K562 (cell line): ENCODE data around the gene HSPB7. TPM values are rescaled to one million over a fixed set of nuclear protein-coding genes. Genes with fewer than 3 reads are reported as not detected.

Experiments
- ZBTB40 ChIP-seq, 2 experiments: fragments of 450-650 bp in 1 of 2; sonication (generic) in 1 of 2; formaldehyde crosslinking in 1 of 2; IDR thresholded peaks; 2 replicates each; pipeline versions ENCODE4 v1.7.1 to v1.9.0; 2016 to 2022; ENCODE audit warnings: inconsistent platforms in 1 of 2, mild to moderate bottlenecking in 1 of 2, missing genetic modification reagents in 1 of 2
- ZNF398 ChIP-seq: fragments of 250-450 bp; sonication (Bioruptor Pico); IDR thresholded peaks from 2 replicates; pipeline ENCODE4 v1.8.0; 2021; ENCODE audit warnings: moderate library complexity, mild to moderate bottlenecking, inconsistent platforms
- ZNF408 ChIP-seq: fragments of 250-450 bp; sonication (Bioruptor Pico); IDR thresholded peaks from 2 replicates; pipeline ENCODE4 v1.4.0; 2020; ENCODE audit warnings: low read depth, mild to moderate bottlenecking, moderate library complexity
- ZNF445 ChIP-seq: fragments of 250-450 bp; sonication (Bioruptor Pico); IDR thresholded peaks from 2 replicates; pipeline ENCODE4 v1.4.0; 2020; ENCODE audit warnings: low read depth, mild to moderate bottlenecking, moderate library complexity
- ZNF507 ChIP-seq: conservative IDR thresholded peaks from 2 replicates; pipeline ENCODE4 v1.6.1; 2017; ENCODE audit warnings: missing genetic modification characterization, missing compliant biosample characterization
- polyA plus RNA-seq, 8 experiments: library from polyadenylated mRNA; depleted of rRNA in 4 of 8; stranded (reverse) in 5 of 8; unstranded in 3 of 8; fragments of >200 nt; fragmentation: Nextera tagmentation in 2 of 8; fragmentation: Illumina TruSeq in 1 of 8; extraction: Ambion mirVana in 2 of 8; extraction: Trizol in 1 of 8; gene quantifications; 2 replicates each; pipeline versions ENCODE4 v1.2.1 to v1.2.3, GENCODE V29; 2011 to 2014; ENCODE audit warnings: inconsistent platforms in 1 of 8, missing spikeins in 1 of 8
- total RNA-seq, 7 experiments: library from RNA; depleted of rRNA in 6 of 7; stranded (reverse); fragments of >200 nt in 6 of 7; fragmentation: Illumina TruSeq in 2 of 7; extraction: Trizol in 2 of 7; gene quantifications; 2 replicates each; pipeline versions ENCODE4 v1.2.1 to v1.2.3, GENCODE V29; 2011 to 2021; ENCODE audit warnings: low replicate concordance in 1 of 7
- TF ChIP-seq, protein P1 (sequence below), 2 experiments: fragments of 450-650 bp; IDR thresholded peaks; 2 replicates each; pipeline ENCODE4 v1.6.1; 2018; ENCODE audit warnings: mild to moderate bottlenecking in 2 of 2, low read depth in 1 of 2; ENCODE audit not compliant: partially characterized antibody in 2 of 2

Gene HSPB7
- total and polyA plus RNA-seq, 9 of the 15 experiments (the other 6 are each of a cell fraction or from before 2014, with no cell fraction given): 0.05 to 0.19 (median 0.07) TPM; not detected in 6

DNA sequence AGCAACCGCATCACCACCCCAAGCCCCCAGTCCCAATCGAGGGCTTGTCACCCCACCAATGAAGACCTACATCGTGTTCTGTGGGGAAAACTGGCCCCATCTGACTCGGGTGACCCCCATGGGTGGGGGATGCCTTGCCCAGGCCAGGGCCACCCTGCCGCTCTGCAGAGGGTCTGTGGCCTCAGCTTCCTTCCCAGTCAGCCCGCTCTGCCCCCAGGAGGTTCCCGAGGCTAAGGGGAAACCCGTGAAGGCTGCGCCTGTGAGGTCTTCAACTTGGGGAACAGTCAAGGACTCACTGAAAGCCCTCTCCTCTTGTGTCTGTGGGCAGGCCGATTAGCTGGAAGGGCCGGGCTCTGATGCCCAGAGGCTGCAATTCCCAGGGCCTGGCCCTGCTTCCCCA is 11.8 kb downstream of the HSPB7 start (continued):
- TF ChIP-seq, protein P1, sequence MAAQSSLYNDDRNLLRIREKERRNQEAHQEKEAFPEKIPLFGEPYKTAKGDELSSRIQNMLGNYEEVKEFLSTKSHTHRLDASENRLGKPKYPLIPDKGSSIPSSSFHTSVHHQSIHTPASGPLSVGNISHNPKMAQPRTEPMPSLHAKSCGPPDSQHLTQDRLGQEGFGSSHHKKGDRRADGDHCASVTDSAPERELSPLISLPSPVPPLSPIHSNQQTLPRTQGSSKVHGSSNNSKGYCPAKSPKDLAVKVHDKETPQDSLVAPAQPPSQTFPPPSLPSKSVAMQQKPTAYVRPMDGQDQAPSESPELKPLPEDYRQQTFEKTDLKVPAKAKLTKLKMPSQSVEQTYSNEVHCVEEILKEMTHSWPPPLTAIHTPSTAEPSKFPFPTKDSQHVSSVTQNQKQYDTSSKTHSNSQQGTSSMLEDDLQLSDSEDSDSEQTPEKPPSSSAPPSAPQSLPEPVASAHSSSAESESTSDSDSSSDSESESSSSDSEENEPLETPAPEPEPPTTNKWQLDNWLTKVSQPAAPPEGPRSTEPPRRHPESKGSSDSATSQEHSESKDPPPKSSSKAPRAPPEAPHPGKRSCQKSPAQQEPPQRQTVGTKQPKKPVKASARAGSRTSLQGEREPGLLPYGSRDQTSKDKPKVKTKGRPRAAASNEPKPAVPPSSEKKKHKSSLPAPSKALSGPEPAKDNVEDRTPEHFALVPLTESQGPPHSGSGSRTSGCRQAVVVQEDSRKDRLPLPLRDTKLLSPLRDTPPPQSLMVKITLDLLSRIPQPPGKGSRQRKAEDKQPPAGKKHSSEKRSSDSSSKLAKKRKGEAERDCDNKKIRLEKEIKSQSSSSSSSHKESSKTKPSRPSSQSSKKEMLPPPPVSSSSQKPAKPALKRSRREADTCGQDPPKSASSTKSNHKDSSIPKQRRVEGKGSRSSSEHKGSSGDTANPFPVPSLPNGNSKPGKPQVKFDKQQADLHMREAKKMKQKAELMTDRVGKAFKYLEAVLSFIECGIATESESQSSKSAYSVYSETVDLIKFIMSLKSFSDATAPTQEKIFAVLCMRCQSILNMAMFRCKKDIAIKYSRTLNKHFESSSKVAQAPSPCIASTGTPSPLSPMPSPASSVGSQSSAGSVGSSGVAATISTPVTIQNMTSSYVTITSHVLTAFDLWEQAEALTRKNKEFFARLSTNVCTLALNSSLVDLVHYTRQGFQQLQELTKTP (IDR thresholded peaks at IDR 0.05; ENCODE audit: low read depth in 1 of 2, partially characterized antibody in 2 of 2): no peak
- no peak for TF ChIP-seq ZNF398 (CRISPR knock-in tag)
- TF ChIP-seq ZNF445 (CRISPR knock-in tag): no peak
- no peak for TF ChIP-seq ZNF507 (tag)
- no peak for TF ChIP-seq ZBTB40 (IDR thresholded peaks at IDR 0.05)
- TF ChIP-seq ZBTB40 (CRISPR knock-in tag; IDR thresholded peaks at IDR 0.05): no peak
- TF ChIP-seq ZNF408 (CRISPR knock-in tag): no peak
